ENCODE data around the gene SLC6A20.

DNA sequence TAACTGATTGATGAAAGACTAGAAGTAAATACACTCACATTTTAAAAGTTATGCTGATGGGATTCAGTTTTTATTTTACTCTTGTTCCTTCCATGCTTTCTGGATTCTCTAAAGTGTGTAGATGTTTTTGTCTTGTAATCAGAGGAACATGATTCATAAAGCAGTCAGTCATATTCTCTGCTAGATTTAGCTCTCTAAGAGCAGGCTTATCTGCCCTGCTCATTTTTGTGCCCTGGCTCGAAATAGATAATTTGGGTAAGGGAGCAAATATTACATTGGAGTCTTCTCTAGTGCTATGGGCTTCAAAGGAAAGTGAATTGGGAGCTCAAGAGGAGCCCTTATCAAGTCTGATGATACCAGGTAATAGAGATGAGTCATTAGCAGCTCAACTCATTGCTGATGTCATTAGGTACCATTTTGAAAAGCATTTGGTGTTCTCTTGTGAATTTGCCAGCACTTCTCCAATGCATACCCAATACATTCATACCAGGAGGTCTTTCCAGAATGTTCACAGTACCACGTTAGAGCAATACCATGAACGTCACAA, 79.5 kb downstream of the SLC6A20 start:
- TF ChIP-seq, protein P1, sequence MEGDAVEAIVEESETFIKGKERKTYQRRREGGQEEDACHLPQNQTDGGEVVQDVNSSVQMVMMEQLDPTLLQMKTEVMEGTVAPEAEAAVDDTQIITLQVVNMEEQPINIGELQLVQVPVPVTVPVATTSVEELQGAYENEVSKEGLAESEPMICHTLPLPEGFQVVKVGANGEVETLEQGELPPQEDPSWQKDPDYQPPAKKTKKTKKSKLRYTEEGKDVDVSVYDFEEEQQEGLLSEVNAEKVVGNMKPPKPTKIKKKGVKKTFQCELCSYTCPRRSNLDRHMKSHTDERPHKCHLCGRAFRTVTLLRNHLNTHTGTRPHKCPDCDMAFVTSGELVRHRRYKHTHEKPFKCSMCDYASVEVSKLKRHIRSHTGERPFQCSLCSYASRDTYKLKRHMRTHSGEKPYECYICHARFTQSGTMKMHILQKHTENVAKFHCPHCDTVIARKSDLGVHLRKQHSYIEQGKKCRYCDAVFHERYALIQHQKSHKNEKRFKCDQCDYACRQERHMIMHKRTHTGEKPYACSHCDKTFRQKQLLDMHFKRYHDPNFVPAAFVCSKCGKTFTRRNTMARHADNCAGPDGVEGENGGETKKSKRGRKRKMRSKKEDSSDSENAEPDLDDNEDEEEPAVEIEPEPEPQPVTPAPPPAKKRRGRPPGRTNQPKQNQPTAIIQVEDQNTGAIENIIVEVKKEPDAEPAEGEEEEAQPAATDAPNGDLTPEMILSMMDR (IDR thresholded peaks at IDR 0.05) = no peak
- TF ChIP-seq POLR2A (IDR thresholded peaks at IDR 0.05) = no peak

Data from Peyer's patch (tissue), 4 donors.